ENCODE results near the gene OLFML1. TPM values are rescaled to one million over a fixed set of nuclear protein-coding genes. Genes with fewer than 3 reads are reported as not detected.

Gene OLFML1
- total RNA-seq (2021) = 0.16 to 0.18 TPM in 2 of 3 replicates, not detected in the other
- percentile 13 among the genes with signal in this experiment for Bru-seq, nascent RNA
- long read RNA-seq, experiment 1 = 0 reads
- long read RNA-seq, experiment 2 = 0 reads
- long read RNA-seq, experiment 3 = 0 reads

- no peak within 1 kb of the TSS; the same call in 1 of the 2 replicates for H3K27ac Mint-ChIP-seq
- 0 out of 2 replicates have a peak, but pooled peaks cover 4% of the 10 kb centered on the region for H3K9me3 Mint-ChIP-seq
- no peaks in the 10 kb centered on the region for H3K27me3 Mint-ChIP-seq (ENCODE audit: low read depth)
- peaks cover 26% of the 10 kb centered on the region for H3K4me1 Mint-ChIP-seq
- ChIA-PET CTCF (interaction anchor here (0.7 to 1.3 kb wide), 3 partner anchors 28 to 172 kb away, joined by 3 to 6 read pairs (median 5); partner anchors contain the start of gene PPFIBP2), POLR2A (no interaction called here)
- H3K36me3 Mint-ChIP-seq = no peaks in the 10 kb centered on the region
- no peak for DNase-seq (ENCODE audit: low spot score)
- H3K4me3 Mint-ChIP-seq = no peak within 1 kb of the TSS
- no peak; the same call in 1 of the 2 replicates for ATAC-seq
- TF ChIP-seq, protein P1, sequence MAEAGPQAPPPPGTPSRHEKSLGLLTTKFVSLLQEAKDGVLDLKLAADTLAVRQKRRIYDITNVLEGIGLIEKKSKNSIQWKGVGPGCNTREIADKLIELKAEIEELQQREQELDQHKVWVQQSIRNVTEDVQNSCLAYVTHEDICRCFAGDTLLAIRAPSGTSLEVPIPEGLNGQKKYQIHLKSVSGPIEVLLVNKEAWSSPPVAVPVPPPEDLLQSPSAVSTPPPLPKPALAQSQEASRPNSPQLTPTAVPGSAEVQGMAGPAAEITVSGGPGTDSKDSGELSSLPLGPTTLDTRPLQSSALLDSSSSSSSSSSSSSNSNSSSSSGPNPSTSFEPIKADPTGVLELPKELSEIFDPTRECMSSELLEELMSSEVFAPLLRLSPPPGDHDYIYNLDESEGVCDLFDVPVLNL (CRISPR knock-in tag; IDR thresholded peaks at IDR 0.05; ENCODE audit: borderline replicate concordance, low read depth) = no peak
- TF ChIP-seq ZNF121 (CRISPR knock-in tag; IDR thresholded peaks at IDR 0.05) = no peak
- TF ChIP-seq RORB (CRISPR knock-in tag; IDR thresholded peaks at IDR 0.05) = no peak
Measured at GRCh38 chr11:7485186-7486097, at the start of gene OLFML1. Gene OLFML1 (plus strand): TSS chr11:7485506. CDS start chr11:7485876, 370 bp downstream.

GRCh38 chr11:7436146-7436545, 49.2 kb upstream of the OLFML1 start:
- ATAC-seq = peak; percentile 63
- peaks cover 20% of the 10 kb centered on the region for H3K4me1 Mint-ChIP-seq

DNA sequence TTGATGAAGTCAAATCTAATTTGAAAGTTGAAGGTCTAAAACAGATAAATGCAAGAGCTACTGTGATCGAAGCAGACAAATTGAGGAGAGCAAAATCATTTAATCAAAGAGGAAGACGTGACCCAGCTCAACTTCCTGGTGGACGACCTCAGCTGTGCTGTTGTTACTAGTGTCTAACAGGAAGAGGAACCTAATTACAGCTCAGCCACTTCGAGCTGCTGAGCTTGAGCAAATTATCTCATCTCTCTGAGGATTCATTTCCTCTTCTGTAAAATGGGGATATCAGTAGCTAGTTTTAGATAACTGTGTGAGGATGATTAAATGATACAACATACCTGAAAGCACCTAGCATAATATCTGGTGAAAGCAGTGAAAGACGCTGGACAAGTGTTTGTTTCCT, 48.6 kb upstream of the OLFML1 start:
- no peaks in the 10 kb centered on the region for H3K36me3 Mint-ChIP-seq
- H3K4me3 Mint-ChIP-seq = no peak overlapping the region
- DNase-seq (ENCODE audit: low spot score) (no peak), ATAC-seq (0 out of 2 replicates have a peak, but pooled peaks have one; percentile 19)
- ChIA-PET CTCF (interaction anchor here (0.7 to 1.6 kb wide), 5 partner anchors 22 to 338 kb away, joined by 3 to 7 read pairs (median 6); no protein-coding TSS in a partner anchor), POLR2A (no interaction called here)
- 0 out of 2 replicates have a peak overlapping the region, but pooled peaks have one; percentile 12 for H3K27ac Mint-ChIP-seq
- TF ChIP-seq RELA (CRISPR knock-in tag; IDR thresholded peaks at IDR 0.05; ENCODE audit: borderline replicate concordance) = no peak
- TF ChIP-seq, protein P2, sequence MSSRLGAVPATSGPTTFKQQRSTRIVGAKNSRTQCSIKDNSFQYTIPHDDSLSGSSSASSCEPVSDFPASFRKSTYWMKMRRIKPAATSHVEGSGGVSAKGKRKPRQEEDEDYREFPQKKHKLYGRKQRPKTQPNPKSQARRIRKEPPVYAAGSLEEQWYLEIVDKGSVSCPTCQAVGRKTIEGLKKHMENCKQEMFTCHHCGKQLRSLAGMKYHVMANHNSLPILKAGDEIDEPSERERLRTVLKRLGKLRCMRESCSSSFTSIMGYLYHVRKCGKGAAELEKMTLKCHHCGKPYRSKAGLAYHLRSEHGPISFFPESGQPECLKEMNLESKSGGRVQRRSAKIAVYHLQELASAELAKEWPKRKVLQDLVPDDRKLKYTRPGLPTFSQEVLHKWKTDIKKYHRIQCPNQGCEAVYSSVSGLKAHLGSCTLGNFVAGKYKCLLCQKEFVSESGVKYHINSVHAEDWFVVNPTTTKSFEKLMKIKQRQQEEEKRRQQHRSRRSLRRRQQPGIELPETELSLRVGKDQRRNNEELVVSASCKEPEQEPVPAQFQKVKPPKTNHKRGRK (CRISPR knock-in tag; IDR thresholded peaks at IDR 0.05; ENCODE audit: borderline replicate concordance) = no peak
- TF ChIP-seq, protein P3, sequence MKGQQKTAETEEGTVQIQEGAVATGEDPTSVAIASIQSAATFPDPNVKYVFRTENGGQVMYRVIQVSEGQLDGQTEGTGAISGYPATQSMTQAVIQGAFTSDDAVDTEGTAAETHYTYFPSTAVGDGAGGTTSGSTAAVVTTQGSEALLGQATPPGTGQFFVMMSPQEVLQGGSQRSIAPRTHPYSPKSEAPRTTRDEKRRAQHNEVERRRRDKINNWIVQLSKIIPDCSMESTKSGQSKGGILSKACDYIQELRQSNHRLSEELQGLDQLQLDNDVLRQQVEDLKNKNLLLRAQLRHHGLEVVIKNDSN (CRISPR knock-in tag; IDR thresholded peaks at IDR 0.05) = no peak
- no peak for TF ChIP-seq ZMAT4 (CRISPR knock-in tag; IDR thresholded peaks at IDR 0.05)
- TF ChIP-seq ZNF219 (CRISPR knock-in tag; IDR thresholded peaks at IDR 0.05; ENCODE audit: borderline replicate concordance) = no peak
- TF ChIP-seq GRHL2 (CRISPR knock-in tag; IDR thresholded peaks at IDR 0.05; ENCODE audit: insufficient replicate concordance, severe bottlenecking) = no peak
- no peak for TF ChIP-seq ZBTB43 (CRISPR knock-in tag; IDR thresholded peaks at IDR 0.05)
- TF ChIP-seq SOX15 (CRISPR knock-in tag; IDR thresholded peaks at IDR 0.05) = no peak
- TF ChIP-seq IRF2 (CRISPR knock-in tag; IDR thresholded peaks at IDR 0.05; ENCODE audit: borderline replicate concordance, low read depth) = no peak
- TF ChIP-seq SMAD4 (CRISPR knock-in tag; IDR thresholded peaks at IDR 0.05) = no peak
- no peak for TF ChIP-seq STAT6 (CRISPR knock-in tag; conservative IDR thresholded peaks at IDR 0.05; ENCODE audit: low read depth)
- TF ChIP-seq ZNF121 (CRISPR knock-in tag; IDR thresholded peaks at IDR 0.05) = no peak
- TF ChIP-seq NR1H2 (CRISPR knock-in tag; IDR thresholded peaks at IDR 0.05) = no peak
- H3K27me3 Mint-ChIP-seq (ENCODE audit: low read depth) = peaks cover 3% of the 10 kb centered on the region; the same call in 1 of the 2 replicates
- peaks cover 19% of the 10 kb centered on the region for H3K4me1 Mint-ChIP-seq
- H3K9me3 Mint-ChIP-seq = no peaks in the 10 kb centered on the region

More at GRCh38 chr11:7436146-7436545, 49.2 kb upstream of the OLFML1 start:
- Mint-ChIP-seq H3K9me3 (peaks cover 1% of the 10 kb centered on the region; the same call in 1 of the 2 replicates), H3K27ac (no peak overlapping the region), H3K36me3 (no peaks in the 10 kb centered on the region), H3K27me3 (ENCODE audit: low read depth) (peaks cover 3% of the 10 kb centered on the region; the same call in 1 of the 2 replicates), H3K4me3 (no peak overlapping the region)
- DNase-seq (ENCODE audit: low spot score) = no peak
- ChIA-PET CTCF (interaction anchor here (0.7 to 1.6 kb wide), 3 partner anchors 21 to 221 kb away, joined by 3 to 7 read pairs (median 6); no protein-coding TSS in a partner anchor), POLR2A (no interaction called here)
- TF ChIP-seq, protein P4, sequence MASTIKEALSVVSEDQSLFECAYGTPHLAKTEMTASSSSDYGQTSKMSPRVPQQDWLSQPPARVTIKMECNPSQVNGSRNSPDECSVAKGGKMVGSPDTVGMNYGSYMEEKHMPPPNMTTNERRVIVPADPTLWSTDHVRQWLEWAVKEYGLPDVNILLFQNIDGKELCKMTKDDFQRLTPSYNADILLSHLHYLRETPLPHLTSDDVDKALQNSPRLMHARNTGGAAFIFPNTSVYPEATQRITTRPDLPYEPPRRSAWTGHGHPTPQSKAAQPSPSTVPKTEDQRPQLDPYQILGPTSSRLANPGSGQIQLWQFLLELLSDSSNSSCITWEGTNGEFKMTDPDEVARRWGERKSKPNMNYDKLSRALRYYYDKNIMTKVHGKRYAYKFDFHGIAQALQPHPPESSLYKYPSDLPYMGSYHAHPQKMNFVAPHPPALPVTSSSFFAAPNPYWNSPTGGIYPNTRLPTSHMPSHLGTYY (CRISPR knock-in tag; IDR thresholded peaks at IDR 0.05) = no peak
- no peak for TF ChIP-seq ESRRA (CRISPR knock-in tag; IDR thresholded peaks at IDR 0.05; ENCODE audit: borderline replicate concordance)
